ENCODE measurements around the gene RRAS. TPM values are rescaled to one million over a fixed set of nuclear protein-coding genes. Genes with fewer than 3 reads are reported as not detected.

RRAS gene
- total RNA-seq, 1 experiment from 2014 or later: 81.8 TPM

DNA sequence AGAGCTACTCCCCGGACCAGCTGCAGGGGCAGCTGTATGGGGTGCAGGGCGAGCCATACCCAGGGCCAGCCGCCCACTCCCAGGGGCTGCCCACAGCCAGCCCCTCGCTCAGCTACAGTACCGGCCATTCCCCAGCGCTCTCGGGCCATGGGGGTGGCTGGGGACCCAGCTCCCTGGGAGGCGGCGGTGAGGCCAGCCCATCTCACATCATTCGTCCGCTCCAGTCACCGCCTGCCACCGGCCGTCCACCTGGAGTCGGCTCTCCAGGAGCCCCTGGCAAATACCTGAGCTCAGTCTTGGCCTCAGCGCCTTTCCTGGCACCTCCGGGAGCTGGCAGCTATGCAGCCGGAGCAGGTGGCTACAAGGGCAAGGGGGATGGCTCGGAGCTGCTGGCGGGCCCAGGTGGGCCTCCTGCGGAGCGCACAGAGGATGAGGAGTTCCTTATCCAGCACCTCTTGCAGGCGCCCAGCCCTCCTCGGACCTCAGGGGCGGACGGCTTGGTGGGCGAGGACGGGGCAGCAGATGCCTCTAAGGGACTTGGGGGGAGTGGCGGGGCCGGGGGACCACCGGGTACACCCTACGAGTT, 44.0 kb downstream of the RRAS start:
- no peak for DNase-seq (ENCODE audit: low read depth)

DNA sequence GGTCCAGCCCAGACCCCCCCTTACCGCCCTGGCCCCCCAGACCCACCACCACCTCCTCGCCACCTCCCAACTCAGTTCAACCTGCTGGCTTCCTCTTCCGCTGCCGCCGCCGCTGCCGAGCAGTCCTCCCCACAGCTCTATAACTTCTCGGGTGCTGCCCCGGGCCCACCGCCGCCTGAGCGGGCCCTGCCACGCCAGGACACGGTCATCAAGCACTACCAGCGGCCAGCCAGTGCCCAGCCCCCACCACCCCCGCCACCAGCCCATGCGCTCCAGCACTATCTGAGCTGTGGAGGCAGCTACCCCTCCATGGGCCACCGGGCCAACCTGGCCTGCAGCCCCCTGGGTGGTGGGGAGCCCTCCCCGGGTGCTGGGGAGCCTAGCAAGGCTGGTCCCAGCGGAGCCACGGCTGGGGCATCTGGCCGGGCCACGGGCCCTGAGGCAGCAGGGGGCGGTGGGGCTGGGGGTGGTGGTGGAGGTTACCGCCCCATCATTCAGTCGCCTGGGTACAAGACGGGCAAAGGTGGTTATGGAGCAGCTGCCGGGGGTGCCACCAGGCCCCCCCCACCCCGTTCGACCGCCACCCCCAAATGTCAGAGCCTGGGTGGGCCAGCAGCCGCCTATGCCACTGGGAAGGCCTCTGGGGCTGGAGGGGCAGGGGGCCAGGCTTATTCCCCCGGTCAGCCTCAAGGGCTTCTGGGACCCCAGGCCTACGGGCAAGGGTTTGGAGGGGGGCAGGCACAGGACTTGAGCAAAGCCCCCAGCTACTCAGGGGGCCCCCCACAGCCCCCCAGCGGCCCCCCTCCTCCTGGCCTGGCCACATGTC, 44.7 kb downstream of the RRAS start:
- DNase-seq (ENCODE audit: low read depth): no peak

DNA sequence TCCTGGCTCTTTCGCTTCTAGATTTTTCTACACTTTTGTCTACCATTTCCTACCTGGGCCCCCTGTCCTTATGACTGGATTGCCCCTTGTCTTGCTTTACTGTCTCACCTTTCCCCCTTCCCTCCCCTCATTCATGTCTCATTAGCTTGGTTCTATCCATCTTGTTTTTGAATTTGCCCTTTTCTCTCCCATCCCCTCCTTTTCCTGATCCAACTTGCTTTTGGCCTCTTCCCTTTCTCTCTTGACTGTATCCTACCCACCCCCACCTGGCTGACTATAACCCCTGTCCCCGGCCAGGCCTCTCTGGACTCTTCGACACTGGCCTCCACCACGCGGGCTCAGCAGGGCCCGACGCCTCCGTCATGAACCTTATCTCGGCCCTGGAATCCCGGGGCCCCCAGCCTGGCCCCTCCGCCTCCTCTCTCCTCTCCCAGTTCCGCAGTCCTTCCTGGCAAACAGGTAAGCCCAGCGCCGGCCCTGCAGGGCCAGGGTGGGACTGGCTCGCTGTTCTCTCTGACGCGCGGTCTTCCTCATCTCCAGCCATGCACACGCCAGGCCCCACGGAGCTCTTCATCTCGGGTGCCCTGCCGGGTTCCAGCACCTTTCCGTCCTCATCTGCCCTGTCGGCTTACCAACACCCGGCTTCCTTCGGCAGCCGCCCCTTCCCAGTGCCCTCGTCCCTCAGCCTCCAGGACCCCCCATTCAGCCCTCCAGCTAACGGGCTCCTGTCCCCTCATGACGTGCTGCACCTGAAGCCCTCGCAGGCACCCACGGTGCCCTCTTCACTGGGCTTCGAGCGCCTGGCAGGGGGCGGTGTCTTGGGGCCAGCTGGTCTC, 45.6 kb downstream of the RRAS start:
- DNase-seq (ENCODE audit: low read depth): no peak

DNA sequence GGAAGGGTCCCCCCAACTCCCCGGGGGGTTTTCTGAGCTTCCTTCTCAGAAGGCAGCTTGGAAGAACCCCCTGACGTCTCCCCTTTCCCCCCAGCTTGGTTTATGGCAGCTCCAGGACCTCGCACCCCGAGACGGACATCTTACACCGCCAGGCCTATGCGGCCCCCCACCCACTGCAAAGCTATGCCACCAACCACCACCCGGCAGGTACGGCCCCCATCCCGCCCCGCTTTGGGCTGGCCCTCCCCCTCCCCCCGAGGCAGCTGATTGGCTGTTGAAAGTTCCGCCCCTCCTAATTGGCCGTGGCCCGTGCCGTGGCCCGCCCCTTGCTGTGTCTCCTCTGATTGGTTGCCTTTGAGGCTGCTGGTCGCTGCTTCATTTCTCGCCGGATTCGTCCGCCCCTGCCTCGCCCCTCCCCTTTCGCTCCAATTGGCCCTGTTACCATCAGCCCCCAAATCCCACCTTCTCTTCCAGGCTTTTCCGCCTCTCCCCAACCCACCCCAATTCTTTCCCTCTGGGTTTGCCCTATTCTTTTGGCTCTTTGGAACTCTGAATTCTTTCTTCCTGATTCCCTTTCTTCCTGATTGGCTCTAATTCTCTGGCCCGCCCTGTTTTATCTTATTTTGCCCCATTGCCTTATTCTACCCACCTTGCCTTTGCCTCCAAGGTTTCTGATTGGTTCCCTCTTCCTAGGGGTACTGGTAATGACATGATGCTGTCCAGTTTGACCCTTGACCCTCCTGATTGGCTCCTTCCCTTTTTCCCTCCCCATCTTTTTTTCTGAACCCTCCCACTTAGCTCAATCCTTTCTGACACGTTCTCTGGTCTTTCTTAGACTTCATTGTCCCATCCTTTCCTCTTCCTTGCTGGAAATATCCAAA, 46.5 kb downstream of the RRAS start:
- peak; percentile 89 for DNase-seq (ENCODE audit: low read depth)

DNA sequence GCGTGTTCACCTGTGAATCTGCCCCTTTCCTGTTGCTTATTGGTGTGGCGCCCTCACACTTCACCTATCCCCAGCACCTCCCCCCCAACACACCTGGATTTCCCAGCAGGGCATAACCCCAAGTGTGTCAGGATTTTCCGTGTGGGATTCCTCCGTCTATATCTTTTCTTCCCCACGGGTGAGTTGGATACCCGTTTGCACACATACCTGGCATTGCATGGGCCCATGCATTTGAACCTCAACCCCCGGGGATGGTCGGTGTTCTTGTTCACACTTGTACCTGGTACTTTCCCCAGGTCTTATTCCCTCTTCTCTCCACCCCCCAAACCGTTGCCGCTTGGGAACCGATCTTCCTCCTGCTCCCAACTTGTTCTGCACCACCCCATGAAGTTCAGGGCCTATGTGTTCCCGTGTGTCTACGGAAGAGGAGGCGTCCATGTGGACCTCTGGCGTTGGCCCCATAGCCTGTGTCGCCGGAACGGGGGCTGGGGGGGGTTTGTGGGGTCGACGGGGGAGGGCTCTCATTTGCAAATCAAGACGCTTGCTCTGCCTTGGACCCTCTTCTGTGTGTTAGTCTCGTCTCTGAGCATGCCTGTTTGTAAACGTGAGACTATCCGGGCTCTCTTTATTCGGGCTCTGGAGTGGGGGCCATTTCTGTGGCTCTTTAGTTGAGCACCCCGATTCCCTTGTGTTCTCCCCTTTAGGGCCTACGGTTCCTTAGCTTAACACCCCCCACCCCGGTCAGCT, 47.3 kb downstream of the RRAS start:
- peak; percentile 24 for DNase-seq (ENCODE audit: low read depth)

DNA sequence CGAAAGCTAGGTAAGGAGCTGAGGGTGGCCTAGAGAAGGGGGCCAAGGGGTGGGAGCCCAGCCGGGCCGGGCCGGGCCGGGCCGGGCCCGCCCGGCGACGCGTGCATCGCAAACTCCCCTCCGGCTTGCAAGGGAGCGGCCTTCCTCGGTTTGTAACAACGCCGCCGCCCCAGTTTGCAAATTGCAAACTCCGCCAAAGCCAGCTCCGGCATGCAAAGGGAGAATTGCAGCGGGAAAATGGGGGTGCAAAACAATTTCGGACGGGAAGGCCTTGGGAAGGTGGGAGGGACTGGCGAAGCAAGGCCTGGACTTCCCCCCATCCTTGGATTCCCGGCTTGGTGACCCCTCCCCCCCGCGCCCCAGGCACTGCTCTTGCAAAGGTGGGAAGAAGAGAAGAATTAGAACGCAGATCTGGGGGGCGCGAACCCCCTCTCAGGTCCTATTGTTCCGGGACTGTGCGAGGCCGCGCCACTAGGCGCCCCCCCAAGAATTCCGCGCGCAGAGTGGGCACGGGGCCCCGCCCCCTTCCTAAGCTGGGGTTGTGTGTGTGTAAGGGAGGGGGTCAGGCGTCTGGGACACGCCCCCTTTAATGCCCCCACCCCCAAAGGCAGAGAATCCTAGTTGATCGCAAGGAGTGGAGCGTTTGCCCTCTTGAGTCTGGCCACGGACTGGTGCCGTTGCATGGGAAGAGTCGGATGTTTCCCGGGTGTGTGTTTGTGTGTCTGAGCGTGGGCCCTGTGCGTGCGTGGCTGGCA, 48.0 kb downstream of the RRAS start:
- DNase-seq (ENCODE audit: low read depth): peak; percentile 55

DNA sequence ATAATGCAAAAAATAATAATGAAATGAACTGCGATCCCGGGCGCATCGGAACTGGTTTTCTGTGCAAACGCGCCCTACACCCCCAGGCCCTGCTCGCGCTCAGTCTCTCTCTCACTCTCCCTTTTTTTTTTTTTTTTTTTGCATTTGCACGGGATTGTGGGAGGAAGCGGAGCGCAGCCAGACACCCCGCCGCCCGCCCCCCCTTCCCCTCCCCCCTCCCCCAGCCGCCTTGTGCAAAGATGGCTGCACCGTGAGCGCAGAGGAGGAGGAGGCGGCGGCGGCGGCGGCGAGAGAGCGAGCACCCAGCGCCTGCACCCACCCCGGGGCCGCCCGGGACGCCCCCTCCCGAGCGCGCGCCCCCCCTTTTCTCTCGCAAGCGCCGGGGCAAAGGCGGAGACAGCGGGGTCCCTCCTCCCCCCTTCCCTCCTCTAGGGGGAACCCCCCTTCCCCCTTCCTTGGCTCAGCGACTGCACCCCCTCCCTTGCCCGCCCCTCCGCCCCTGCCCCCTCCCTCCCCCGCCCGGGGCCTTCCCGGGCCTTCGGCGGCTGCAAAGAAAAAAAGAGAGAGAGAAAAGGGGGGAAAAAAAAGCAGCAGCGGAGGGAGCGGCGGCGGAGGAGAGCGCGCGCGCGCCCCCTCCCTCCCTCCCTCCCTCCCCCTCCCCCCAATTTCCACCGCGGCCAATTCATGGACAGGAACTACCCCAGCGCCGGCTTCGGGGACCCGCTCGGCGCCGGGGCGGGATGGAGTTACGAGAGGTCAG, 48.8 kb downstream of the RRAS start, which contains the start of gene PRR12:
Gene PRR12 (plus strand): TSS at position 212 of the 760 bp plus-strand sequence. CDS start 473 bp downstream, at position 685.
- peak; percentile 83 for DNase-seq (ENCODE audit: low read depth)

DNA sequence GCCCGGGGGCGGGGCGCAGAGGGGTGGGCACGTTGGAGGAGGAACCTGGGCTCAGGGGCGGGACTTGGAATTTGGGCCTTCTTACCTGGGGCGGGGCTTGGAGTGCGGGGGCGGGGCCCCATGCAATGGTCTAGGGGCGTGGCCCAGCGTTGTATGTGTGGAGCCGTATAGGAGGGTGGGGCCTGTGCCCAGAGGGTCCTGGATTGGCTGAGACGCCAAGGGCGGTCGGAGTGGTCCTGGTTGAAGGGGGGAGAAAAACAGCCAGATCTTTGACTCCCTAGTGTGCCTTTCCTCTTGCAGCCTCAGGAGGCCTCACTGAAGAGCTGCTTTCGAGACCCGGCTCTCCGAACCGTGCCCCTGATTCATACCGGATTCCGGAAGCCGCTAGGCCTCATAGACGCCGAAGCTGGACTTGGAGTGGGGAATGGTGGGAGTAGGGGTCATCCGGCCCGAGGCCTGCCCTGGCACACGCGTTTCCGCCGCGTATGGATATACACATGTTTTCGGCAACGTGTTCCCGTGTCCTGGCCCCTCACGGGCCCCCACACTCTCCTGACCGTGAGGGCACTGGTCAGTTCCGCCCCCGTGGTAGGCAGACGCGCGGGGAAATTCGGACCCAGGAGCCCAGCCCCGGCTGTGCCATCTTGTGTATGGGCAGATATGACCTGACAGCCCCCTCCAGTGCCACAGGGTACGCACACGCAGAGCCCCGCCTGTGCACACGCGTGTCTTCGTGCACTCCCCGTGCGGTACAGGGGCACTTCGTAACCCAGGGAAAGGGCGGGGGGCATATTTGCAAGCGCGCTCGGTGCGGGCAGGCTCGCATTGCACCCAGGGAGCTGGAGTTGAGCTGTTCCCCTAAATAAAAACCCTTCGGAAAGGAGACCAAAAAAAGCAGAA, 49.6 kb downstream of the RRAS start:
- DNase-seq (ENCODE audit: low read depth): peak; percentile 98

DNA sequence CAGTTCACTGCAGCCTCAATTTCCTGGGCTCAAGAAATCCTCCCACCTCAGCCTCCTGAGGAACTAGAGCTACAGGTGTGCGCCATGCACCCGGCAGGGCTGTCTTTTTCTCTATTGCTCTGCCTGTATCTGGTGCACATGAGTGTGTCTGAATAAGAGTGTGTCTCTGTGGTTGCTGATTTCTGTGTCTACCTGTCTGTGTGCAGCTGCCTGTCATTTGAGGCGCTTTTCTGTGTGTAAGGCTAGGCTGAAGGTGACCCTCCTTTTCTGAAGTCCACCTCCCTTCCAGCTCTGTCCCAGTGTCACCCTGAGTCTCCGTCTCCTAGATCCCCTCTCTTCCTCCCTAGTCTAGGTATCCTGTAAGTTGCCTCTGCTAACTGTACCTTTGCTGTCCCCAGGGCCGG, 50.4 kb downstream of the RRAS start:
- DNase-seq (ENCODE audit: low read depth): no peak

DNA sequence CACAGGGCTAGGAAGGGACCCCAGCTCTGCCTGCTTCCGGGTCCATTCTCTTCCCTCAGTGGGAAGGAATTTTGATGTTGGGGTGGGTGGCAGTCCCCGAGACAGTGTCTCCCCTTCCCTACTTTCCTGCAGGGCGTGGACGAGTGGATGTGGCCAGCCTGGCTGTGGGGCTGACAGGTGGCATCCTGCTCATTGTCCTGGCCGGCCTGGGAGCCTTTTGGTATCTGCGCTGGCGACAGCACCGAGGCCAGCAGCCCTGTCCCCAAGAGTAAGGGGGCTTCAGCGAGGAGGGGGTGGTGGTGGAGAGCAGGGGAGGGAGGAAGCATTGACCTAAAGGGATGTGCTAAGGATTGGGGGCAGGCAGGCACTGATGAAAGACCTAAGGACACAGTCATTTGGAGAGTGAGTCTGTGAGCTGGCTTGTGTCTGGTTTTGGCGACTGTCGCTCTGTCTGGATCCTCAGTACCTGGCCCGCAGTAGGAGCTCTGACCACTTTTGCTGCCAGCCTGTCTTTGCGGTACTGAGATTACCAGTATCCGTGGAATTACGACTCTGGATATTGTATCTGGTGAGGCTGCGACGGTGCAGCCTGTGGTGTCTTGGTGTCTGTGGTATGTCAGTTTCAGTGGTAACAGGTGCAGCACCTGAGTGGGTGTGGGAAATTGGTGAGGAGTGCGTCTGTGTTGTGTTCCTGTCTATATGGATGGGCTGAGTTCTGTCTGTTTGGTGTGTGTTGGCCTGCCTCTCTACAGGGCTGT, 51.4 kb downstream of the RRAS start:
- no peak for DNase-seq (ENCODE audit: low read depth)

DNA sequence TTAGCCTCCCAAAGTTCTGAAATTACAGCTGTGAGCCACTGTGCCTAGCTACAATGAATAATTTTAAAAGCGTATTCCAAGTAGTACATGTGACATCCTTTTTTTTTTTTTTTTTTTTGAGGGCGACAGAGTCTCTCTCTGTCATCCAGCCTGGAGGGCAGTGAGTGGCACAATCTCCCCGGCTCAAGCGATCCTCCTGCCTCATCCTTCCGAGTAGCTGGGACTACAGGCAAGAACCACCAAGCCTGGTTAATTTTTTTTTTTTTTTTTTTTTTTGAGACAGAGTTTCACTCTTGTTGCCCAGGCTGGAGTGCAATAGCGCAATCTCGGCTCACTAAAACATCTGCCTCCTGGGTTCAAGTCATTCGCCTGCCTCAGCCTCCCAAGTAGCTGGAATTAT, 52.7 kb downstream of the RRAS start:
- peak; percentile 8 for DNase-seq (ENCODE audit: low read depth)

Other genes with a start within 250 kb of the RRAS start
- gene PTH2, start 216.7 kb downstream of the RRAS start, total RNA-seq (2014; rRNA removed; shearing (Covaris generic)): not detected in 2 replicates
- gene GFY, start 214.8 kb downstream of the RRAS start, total RNA-seq (2014; rRNA removed; shearing (Covaris generic)): not detected in 2 replicates
- 0.84 and 1.9 TPM in 2 replicates for gene SLC17A7, start 198.6 kb downstream of the RRAS start, total RNA-seq (2014; rRNA removed; shearing (Covaris generic))
- 176 and 221 TPM in 2 replicates for gene PIH1D1, start 188.3 kb downstream of the RRAS start, total RNA-seq (2014; rRNA removed; shearing (Covaris generic))
- 12.9 and 20.3 TPM in 2 replicates for gene ALDH16A1, start 186.9 kb downstream of the RRAS start, total RNA-seq (2014; rRNA removed; shearing (Covaris generic))
- gene FLT3LG, start 165.9 kb downstream of the RRAS start, total RNA-seq (2014; rRNA removed; shearing (Covaris generic)): 8.0 and 12.7 TPM in 2 replicates
- gene RPL13A, start 152.5 kb downstream of the RRAS start, total RNA-seq (2014; rRNA removed; shearing (Covaris generic)): 2,557 and 2,630 TPM in 2 replicates
- 4,830 and 4,921 TPM in 2 replicates for gene RPS11, start 143.7 kb downstream of the RRAS start, total RNA-seq (2014; rRNA removed; shearing (Covaris generic))
- 14.7 and 22.9 TPM in 2 replicates for gene FCGRT, start 127.5 kb downstream of the RRAS start, total RNA-seq (2014; rRNA removed; shearing (Covaris generic))
- gene RCN3, start 112.1 kb downstream of the RRAS start, total RNA-seq (2014; rRNA removed; shearing (Covaris generic)): 145 and 157 TPM in 2 replicates
- gene NOSIP, start 59.6 kb downstream of the RRAS start, total RNA-seq (2014; rRNA removed; shearing (Covaris generic)): 159 TPM in 2 replicates
- 0.10 TPM in 1 of 2 replicates, not detected in the other for gene PRRG2, start 58.8 kb downstream of the RRAS start, total RNA-seq (2014; rRNA removed; shearing (Covaris generic))
- 1.1 and 2.3 TPM in 2 replicates for gene PRR12, start 49.0 kb downstream of the RRAS start, total RNA-seq (2014; rRNA removed; shearing (Covaris generic))
- 7.1 and 16.0 TPM in 2 replicates for gene SCAF1, start 2.1 kb upstream of the RRAS start, total RNA-seq (2014; rRNA removed; shearing (Covaris generic))
- gene IRF3, start 25.7 kb upstream of the RRAS start, total RNA-seq (2014; rRNA removed; shearing (Covaris generic)): 58.4 and 87.0 TPM in 2 replicates
- gene BCL2L12, start 25.8 kb upstream of the RRAS start, total RNA-seq (2014; rRNA removed; shearing (Covaris generic)): 19.7 and 26.8 TPM in 2 replicates
- gene PRMT1, start 37.1 kb upstream of the RRAS start, total RNA-seq (2014; rRNA removed; shearing (Covaris generic)): 334 and 387 TPM in 2 replicates
- gene ADM5, start 49.5 kb upstream of the RRAS start, total RNA-seq (2014; rRNA removed; shearing (Covaris generic)): 0.72 and 0.78 TPM in 2 replicates
- gene CPT1C, start 51.0 kb upstream of the RRAS start, total RNA-seq (2014; rRNA removed; shearing (Covaris generic)): 18.3 and 21.8 TPM in 2 replicates
- not detected in 2 replicates for gene TSKS, start 123.2 kb upstream of the RRAS start, total RNA-seq (2014; rRNA removed; shearing (Covaris generic))
- gene AP2A1, start 126.9 kb upstream of the RRAS start, total RNA-seq (2014; rRNA removed; shearing (Covaris generic)): 51.8 and 65.5 TPM in 2 replicates
- 33.7 and 34.5 TPM in 2 replicates for gene FUZ, start 173.1 kb upstream of the RRAS start, total RNA-seq (2014; rRNA removed; shearing (Covaris generic))
- 22.9 and 29.3 TPM in 2 replicates for gene MED25, start 178.1 kb upstream of the RRAS start, total RNA-seq (2014; rRNA removed; shearing (Covaris generic))
- gene PTOV1, start 211.0 kb upstream of the RRAS start, total RNA-seq (2014; rRNA removed; shearing (Covaris generic)): 89.9 and 100 TPM in 2 replicates
- 22.7 and 29.7 TPM in 2 replicates for gene PNKP, start 227.4 kb upstream of the RRAS start, total RNA-seq (2014; rRNA removed; shearing (Covaris generic))
- 10.8 and 15.3 TPM in 2 replicates for gene AKT1S1, start 237.2 kb upstream of the RRAS start, total RNA-seq (2014; rRNA removed; shearing (Covaris generic))
- 10.3 and 12.3 TPM in 2 replicates for gene TBC1D17, start 237.6 kb upstream of the RRAS start, total RNA-seq (2014; rRNA removed; shearing (Covaris generic))